OCI-LY3 (cell line): ENCODE results near the gene OTUD3.
"Not testable (repeated sequence)": the region's sequence is repeated elsewhere in the genome, so short reads cannot be mapped to it uniquely, and the experiment has no call there.

Experiments
- H2AFZ ChIP-seq: fragments of 200-600, 300-600 bp; shearing (Covaris generic); 2 replicates; pipeline ENCODE4 v1.6.0; 2014; ENCODE audit warnings: antibody characterized with exemption, low read depth, low read length
- H3K27ac ChIP-seq: fragments of 200-600, 300-600 bp; sonication (generic); 2 replicates; pipeline ENCODE4 v1.5.1; 2014; ENCODE audit warnings: mild to moderate bottlenecking, low read length, moderate library complexity, mixed read lengths
- H3K27me3 ChIP-seq: fragments of 200-600, 300-600 bp; sonication (generic); 2 replicates; pipeline ENCODE4 v1.6.1; 2014; ENCODE audit warnings: low read depth, low read length, mixed read lengths
- H3K36me3 ChIP-seq: fragments of 200-600, 300-600 bp; sonication (generic); replicated peaks from 2 replicates; pipeline ENCODE3; 2014; ENCODE audit warnings: low read depth, low read length, mixed read lengths
- H3K4me1 ChIP-seq: fragments of 300-600, 200-600 bp; sonication (generic); 2 replicates; pipeline ENCODE4 v1.6.1; 2014; ENCODE audit warnings: low read length, mixed read lengths
- H3K4me2 ChIP-seq: fragments of 200-600, 300-600 bp; sonication (generic); 2 replicates; pipeline ENCODE4 v1.6.1; 2014; ENCODE audit warnings: low read length, mixed read lengths
- H3K4me3 ChIP-seq: fragments of 300-600, 200-600 bp; sonication (generic); 2 replicates; pipeline ENCODE4 v1.5.1; 2014; ENCODE audit warnings: antibody characterized with exemption, mild to moderate bottlenecking, low read length, moderate library complexity
- H3K79me2 ChIP-seq: fragments of 300-600, 200-600 bp; shearing (Covaris generic); 2 replicates; pipeline ENCODE4 v1.6.1; 2014; ENCODE audit warnings: mild to moderate bottlenecking, low read length, mixed read lengths
- H3K9ac ChIP-seq: fragments of 300-600, 200-600 bp; shearing (Covaris generic); 2 replicates; pipeline ENCODE4 v1.6.0; 2014; ENCODE audit warnings: mild to moderate bottlenecking, low read length, moderate library complexity
- H3K9me3 ChIP-seq: fragments of 200-600, 300-600 bp; shearing (Covaris generic); 2 replicates; pipeline ENCODE4 v1.6.1; 2014; ENCODE audit warnings: low read length, mixed read lengths; ENCODE audit not compliant: insufficient read depth
- H4K20me1 ChIP-seq: fragments of 200-600, 300-600 bp; sonication (generic); 2 replicates; pipeline ENCODE4 v1.6.1; 2016; ENCODE audit warnings: low read length, mixed read lengths; ENCODE audit not compliant: insufficient read depth
- EZH2phosphoT487 ChIP-seq: fragments of 200-600 bp; shearing (Covaris generic); IDR thresholded peaks from 2 replicates; pipeline ENCODE4 v1.6.1; 2018; ENCODE audit warnings: antibody characterized with exemption, mixed run types, low read depth
- TF ChIP-seq, protein P1 (sequence below): fragments of 200-600, 300-600 bp; sonication (generic); IDR thresholded peaks from 2 replicates; pipeline ENCODE4 v1.5.1; 2014; ENCODE audit warnings: antibody characterized with exemption, low read length, low read depth

The OTUD3 gene

DNA sequence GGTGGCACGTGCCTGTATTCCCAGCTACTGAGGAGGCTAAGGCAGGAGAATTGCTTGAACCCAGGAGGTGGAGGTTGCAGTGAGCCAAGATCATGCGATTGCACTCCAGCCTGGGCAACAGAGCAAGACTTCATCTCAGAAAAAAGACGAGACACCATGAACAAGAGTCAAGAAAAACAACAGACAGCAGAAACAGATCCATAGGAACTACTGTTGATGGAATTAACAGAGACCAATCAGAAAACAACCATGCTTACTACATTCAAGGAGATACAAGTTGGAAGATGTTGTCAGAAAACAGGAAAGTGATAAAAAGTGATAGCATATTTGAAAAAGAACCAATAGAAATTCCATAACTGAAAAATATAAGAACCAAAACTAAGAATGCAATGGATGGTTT, 19.3 kb upstream of the OTUD3 start:
- H3K9ac ChIP-seq, result no peak overlapping the region
- H3K4me3 ChIP-seq, result no peak overlapping the region
- no peak for TF ChIP-seq EZH2phosphoT487
- TF ChIP-seq, protein P1, sequence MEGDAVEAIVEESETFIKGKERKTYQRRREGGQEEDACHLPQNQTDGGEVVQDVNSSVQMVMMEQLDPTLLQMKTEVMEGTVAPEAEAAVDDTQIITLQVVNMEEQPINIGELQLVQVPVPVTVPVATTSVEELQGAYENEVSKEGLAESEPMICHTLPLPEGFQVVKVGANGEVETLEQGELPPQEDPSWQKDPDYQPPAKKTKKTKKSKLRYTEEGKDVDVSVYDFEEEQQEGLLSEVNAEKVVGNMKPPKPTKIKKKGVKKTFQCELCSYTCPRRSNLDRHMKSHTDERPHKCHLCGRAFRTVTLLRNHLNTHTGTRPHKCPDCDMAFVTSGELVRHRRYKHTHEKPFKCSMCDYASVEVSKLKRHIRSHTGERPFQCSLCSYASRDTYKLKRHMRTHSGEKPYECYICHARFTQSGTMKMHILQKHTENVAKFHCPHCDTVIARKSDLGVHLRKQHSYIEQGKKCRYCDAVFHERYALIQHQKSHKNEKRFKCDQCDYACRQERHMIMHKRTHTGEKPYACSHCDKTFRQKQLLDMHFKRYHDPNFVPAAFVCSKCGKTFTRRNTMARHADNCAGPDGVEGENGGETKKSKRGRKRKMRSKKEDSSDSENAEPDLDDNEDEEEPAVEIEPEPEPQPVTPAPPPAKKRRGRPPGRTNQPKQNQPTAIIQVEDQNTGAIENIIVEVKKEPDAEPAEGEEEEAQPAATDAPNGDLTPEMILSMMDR, result no peak
- H3K27me3 ChIP-seq, result peaks cover 11% of the 10 kb centered on the region
- H3K79me2 ChIP-seq, result no peaks in the 10 kb centered on the region
- no peak overlapping the region for H3K27ac ChIP-seq
- no peaks in the 10 kb centered on the region for H3K4me1 ChIP-seq
- H2AFZ ChIP-seq, result no peak overlapping the region
- no peaks in the 10 kb centered on the region for H4K20me1 ChIP-seq
- no peaks in the 10 kb centered on the region for H3K36me3 ChIP-seq
- no peaks in the 10 kb centered on the region for H3K9me3 ChIP-seq
- no peak overlapping the region for H3K4me2 ChIP-seq

DNA sequence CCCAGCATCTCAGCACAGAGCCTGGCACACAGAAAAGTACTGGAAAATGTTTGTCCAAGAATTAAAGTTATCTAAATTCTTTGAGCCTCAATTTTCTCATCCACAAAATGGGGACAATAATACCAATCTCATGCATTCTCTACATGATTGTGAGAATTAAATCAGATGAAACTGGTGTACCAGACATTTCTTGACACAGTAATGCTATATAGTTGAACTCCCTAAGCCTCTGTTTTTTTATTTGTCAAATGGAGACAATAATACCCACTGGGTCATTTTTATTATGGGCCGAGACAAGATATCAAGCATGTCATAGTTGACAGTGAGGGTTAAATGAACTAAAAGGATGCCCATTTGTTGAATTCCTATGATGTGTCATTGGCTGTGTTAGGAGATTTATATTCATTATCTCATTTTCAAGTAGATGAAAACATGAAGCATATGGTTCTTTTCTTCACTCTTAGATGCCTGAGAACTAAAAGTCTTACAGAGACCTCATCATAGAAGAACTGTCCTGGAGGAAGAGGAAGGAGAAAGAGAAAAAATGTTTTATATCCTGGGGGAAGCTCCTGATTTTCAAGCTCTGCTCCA, 17.5 kb upstream of the OTUD3 start:
- Histone ChIP-seq H3K9me3 (no peaks in the 10 kb centered on the region), H2AFZ (no peak overlapping the region), H3K4me1 (no peaks in the 10 kb centered on the region), H3K4me2 (no peak overlapping the region), H3K36me3 (no peaks in the 10 kb centered on the region), H4K20me1 (no peaks in the 10 kb centered on the region), H3K9ac (no peak overlapping the region), H3K79me2 (no peaks in the 10 kb centered on the region), H3K4me3 (no peak overlapping the region), H3K27ac (no peak overlapping the region), H3K27me3 (peaks cover 11% of the 10 kb centered on the region)
- TF ChIP-seq, protein P1, result no peak
- no peak for TF ChIP-seq EZH2phosphoT487

DNA sequence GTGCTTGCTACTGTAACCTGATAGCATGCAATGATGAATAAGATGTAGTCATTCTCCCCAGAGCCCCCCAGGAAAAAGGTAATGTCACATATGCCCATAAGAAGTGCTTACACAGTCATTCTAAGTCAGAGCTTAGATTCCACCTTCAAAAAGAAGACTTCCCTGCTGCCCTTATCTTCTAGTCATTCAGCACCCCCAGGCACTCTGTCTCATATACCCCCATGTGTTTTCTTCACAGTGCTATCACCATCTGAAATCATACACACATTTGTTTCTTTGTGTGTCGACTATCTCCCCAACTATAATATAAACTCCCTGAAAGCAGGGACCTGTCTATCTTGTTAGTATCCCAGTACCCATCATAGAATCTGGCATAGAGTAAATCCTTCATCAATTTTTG, 16.2 kb upstream of the OTUD3 start:
- TF ChIP-seq EZH2phosphoT487, result no peak
- TF ChIP-seq, protein P1, result no peak
- Histone ChIP-seq H4K20me1 (no peaks in the 10 kb centered on the region), H3K4me2 (no peak overlapping the region), H3K4me1 (no peaks in the 10 kb centered on the region), H3K9me3 (no peaks in the 10 kb centered on the region), H3K4me3 (no peak overlapping the region), H3K36me3 (no peaks in the 10 kb centered on the region), H3K27ac (no peak overlapping the region), H3K27me3 (peaks cover 5% of the 10 kb centered on the region; the same call in 1 of the 2 replicates), H2AFZ (no peak overlapping the region), H3K9ac (no peak overlapping the region), H3K79me2 (no peaks in the 10 kb centered on the region)

DNA sequence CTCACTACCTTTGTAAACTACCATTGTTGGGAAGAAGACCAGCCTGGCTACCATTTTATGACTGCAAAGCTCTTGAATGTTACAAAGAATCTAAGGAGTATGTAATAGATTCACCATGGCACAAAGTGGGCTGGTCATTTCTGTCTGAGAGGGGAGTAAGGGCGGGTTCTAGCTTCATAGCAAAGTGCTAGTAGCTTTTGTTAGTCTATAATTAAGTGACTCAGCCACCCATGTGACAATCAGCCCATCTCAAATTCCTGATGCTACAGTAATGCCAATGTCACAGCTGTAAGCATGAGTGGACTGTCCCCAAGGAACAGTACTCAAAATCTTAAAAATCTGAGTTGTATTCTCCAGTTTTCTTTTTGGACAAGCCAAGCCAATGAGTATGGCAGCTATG, 15.4 kb upstream of the OTUD3 start:
- TF ChIP-seq, protein P1, result no peak
- TF ChIP-seq EZH2phosphoT487, result no peak
- no peak overlapping the region for H3K27ac ChIP-seq

DNA sequence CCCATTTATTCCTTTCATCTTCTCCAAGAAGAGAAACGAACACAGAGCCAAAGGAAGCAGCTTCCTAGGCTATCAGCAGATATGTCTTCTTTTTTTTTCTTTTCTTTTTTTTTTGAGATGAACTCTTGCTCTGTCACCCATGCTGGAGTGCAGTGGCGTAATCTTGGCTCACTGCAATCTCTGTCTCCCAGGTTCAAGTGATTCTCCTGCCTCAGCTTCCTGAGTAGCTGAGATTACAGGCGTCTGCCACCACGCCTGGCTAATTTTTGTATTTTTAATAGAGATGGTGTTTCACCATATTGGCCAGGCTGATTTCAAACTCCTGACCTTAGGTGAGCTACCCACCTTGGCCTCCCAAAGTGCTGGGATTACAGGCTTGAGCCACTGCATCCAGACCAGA, 13.6 kb upstream of the OTUD3 start:
- not testable (repeated sequence) for H3K9ac ChIP-seq, H3K4me1 ChIP-seq, H3K79me2 ChIP-seq, H3K27me3 ChIP-seq, H3K36me3 ChIP-seq, H2AFZ ChIP-seq, H3K27ac ChIP-seq, H3K4me2 ChIP-seq, H4K20me1 ChIP-seq, H3K4me3 ChIP-seq, H3K9me3 ChIP-seq

More for the DNA sequence above, 15.4 kb upstream of the OTUD3 start:
- peaks cover 5% of the 10 kb centered on the region; the same call in 1 of the 2 replicates for H3K27me3 ChIP-seq
- no peak overlapping the region for H3K9ac ChIP-seq
- H4K20me1 ChIP-seq, result no peaks in the 10 kb centered on the region
- no peak overlapping the region for H3K4me2 ChIP-seq
- no peaks in the 10 kb centered on the region for H3K36me3 ChIP-seq
- H3K79me2 ChIP-seq, result no peaks in the 10 kb centered on the region
- no peaks in the 10 kb centered on the region for H3K9me3 ChIP-seq
- no peak overlapping the region for H3K4me3 ChIP-seq
- H2AFZ ChIP-seq, result no peak overlapping the region
- H3K4me1 ChIP-seq, result no peaks in the 10 kb centered on the region

DNA sequence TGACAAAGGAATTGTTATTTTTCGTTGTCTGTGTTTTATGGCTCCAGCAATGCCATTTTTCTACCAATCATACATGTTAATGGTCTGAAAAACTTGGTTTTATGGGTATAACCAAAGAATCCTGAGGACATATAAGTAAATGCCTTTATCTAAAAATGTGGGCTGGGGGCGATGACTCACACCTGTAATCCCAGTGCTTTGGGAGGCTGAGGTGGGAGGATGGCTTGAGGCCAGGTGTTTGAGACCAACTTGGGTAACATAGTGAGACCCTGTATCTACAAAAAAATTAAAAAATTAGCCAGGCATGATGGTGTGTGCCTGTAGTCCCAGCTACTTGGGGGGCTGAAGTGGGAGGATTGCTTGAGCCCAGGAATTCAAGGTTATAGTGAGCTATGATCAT, 12.7 kb upstream of the OTUD3 start:
- not testable (repeated sequence) for H3K4me1 ChIP-seq, H4K20me1 ChIP-seq, H3K27me3 ChIP-seq, H3K9me3 ChIP-seq, H3K27ac ChIP-seq, H3K4me3 ChIP-seq, H3K79me2 ChIP-seq, H3K4me2 ChIP-seq, H2AFZ ChIP-seq, H3K9ac ChIP-seq, H3K36me3 ChIP-seq
